HPDE6-E6E7 (cell line): Measurements from ENCODE around the gene CDK4.
"Not testable (repeated sequence)": the region's sequence is repeated elsewhere in the genome, so short reads cannot be mapped to it uniquely, and the experiment has no call there.

Experiments
- DNase-seq: peaks from one replicate; pipeline ENCODE4 v3.0.0; 2011; ENCODE audit warnings: missing footprints; ENCODE audit errors: extremely low spot score

CDK4 gene

DNA sequence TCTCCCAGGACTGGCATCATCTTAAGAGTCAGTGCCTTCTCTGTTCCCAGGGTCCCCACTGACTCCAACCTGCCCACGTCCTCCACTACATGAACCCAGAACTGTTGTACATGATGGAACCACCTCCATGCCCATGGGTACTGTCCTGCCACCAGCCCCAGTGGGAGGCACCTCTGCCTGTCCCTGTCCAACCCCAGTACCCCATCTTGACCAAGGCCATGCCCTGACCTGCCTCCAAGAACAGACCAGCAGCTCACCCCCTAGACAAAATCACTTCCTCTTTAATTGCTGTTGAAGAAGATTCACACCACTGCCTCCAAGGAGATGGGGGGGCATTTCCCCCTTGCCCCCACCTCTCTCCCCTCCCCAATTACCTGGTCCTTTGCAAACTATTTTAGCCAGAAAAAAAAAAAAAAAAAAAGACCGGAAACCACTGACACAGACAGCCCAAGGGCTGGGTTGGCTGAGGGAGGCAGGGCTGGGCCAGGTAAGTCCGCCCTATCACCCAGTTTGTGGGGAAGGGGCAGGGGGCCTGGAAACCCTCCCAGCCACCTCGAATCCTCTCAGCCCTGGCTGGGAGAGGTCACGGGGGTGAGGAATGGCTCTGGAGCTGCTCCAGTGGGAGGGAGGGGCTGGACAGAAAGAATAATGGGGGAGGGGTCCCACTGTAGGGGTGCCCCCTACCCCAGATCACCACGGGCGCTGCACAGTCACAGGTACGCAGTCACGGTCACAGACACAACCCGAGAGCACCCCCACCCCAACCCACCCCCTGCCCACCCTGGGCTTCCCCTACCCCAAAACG lies 27.0 kb downstream of the CDK4 start:
- no peak for DNase-seq

DNA sequence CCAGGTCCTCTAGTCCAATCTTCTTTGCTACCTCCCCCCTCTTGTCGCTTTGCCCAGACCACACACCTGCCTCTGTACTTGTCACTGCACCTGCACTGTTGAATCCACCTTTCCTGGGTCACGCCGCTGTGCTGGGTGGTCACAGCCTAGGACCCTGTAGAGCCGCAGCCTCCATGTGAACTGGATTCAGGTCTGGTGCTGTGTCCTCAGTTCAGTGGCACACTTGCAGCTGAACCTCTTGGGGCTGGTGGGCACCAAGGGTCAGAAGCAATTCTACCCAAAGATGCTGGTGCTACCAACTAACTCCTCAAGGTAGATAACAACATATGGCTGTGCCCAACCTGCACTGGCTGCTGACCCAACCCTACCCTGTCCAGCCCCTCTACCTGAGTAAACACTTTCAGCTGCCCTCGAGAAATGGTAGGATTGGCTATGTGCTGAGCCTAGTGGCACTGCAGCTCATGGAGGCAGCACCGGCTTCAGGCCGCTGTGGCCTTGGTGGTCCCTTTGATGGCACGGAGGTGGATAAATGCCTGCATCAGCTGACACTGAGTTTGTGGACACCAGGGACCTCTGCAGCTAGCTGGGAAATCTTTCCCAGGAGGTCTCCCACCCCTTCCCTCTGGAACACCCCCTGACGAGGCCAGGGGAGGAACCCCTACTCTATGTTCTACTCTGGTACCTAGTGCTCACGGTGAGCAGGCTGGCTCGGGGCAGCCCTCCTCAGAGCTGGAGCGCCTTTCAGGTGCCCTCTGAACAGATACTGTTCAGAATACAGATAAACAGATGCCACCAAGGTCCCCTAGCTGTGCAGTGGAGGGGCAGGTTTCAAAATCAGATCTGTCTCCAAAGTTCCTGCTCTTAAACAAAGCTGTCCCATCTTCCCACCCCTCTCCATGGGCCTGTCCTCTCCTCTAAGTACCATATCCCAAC lies 27.8 kb downstream of the CDK4 start:
- DNase-seq = no peak

DNA sequence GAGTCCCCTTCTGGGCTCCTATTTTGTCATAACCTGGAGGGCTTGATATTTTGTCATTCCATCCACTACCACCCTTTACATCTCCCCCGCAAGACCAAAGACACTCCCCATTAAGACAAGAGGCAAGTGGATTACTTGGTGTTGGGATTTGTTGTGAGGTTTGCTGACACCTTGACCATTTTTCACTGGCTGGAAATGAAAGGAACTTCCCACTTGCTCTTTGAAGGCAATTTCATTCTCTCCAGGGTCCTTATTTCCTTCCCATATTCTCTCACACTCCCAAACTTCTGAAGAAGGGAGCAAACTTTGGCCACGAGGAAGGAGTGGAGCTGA lies 28.5 kb downstream of the CDK4 start:
- DNase-seq = no peak

DNA sequence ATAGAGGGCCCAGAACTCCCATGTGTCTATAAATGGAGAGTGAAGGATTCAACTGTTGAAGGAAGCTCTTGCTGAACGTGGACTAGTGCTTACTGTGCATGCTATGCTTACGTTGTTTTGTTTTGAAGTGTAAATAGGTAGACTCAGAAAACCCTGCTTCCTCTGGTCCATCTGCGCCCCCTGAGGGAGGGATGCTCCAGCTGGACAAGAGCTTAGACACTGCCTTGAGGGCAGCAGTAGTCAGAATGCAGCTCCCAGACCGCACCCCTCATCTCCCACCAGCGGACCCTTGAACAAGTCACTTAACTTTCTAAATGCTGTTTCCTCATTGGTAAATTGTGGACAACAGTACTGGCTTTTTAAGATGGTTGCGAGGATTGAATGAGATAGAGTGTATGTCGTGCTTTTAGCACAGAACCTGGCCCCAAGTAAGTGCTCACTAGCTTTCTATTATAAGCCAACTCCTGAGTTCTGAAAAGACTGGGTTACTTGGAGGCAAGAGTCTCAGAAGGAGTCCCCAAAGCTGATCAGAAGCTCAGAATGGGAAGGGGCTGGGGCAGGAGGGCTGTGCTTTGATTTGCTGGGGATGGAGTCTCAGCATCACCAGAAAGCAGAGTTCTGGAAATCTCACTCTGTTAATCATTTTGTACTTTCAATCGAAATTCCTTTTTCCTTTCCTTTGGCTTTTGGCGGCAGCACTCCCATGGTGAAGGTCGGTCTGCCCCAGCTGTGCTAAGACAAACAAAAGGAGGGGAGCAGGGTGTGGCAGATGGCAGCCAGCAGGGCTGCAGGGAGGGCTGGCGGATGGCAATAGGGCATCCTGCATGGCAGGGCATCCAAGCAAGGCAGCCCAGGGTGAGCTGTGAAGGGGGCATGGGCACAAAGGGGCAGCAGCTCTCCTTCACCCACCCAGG lies 29.1 kb downstream of the CDK4 start:
- DNase-seq = no peak

DNA sequence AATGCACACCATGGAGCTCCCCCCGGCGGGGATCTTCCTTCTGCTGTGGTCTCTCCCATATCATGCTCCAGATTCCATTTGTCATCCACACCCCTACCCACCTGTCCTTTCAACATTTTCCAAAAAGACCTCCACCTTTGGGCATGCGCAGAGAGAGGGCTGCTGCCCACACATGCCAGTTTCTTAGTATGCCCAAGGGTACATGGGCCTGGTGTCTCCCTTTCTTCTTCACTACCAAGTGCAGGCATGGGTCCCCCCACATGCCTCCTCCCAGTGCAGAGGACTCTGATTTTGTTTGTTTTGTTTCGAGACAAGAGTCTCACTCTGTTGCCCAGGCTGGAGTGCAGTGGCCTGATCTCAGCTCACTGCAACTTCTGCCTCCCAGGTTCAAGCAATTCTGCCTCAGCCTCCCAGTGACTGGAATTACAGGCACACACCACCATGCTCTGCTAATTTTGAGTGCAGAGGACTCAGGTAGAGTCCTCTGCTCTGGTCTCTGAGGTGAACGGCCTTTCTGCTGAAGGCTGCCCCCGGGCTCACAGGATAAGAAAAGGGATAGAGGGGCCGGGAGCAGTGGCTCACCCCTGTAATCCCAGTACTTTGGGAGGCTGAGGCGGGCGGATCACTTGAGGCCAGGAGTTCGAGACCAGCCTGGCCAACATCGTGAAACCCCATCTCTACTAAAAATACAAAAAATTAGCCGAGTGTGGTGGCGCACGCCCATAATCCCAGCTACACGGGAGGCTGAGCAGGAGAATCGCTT lies 30.1 kb downstream of the CDK4 start:
- not testable (repeated sequence) for DNase-seq

DNA sequence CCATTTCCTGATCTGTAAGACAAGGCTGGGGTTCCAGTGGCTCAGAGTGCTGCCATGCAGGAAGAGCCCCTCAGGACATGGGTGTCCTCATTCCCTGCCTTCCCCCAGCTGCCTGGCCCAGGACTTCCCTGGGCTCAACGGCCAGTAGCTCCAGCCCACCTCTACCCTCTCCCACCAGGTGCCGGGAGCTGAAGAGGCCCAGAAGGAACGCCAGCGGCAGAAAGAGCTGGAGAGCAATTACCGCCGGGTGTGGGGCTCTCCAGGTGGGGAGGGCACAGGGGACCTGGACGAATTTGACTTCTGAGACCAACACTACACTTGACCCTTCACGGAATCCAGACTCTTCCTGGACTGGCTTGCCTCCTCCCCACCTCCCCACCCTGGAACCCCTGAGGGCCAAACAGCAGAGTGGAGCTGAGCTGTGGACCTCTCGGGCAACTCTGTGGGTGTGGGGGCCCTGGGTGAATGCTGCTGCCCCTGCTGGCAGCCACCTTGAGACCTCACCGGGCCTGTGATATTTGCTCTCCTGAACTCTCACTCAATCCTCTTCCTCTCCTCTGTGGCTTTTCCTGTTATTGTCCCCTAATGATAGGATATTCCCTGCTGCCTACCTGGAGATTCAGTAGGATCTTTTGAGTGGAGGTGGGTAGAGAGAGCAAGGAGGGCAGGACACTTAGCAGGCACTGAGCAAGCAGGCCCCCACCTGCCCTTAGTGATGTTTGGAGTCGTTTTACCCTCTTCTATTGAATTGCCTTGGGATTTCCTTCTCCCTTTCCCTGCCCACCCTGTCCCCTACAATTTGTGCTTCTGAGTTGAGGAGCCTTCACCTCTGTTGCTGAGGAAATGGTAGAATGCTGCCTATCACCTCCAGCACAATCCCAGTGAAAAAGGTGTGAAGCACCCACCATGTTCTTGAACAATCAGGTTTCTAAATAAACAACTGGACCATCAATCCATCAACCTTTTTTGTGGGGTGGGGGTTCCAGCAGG lies 31.2 kb downstream of the CDK4 start:
- DNase-seq = no peak

DNA sequence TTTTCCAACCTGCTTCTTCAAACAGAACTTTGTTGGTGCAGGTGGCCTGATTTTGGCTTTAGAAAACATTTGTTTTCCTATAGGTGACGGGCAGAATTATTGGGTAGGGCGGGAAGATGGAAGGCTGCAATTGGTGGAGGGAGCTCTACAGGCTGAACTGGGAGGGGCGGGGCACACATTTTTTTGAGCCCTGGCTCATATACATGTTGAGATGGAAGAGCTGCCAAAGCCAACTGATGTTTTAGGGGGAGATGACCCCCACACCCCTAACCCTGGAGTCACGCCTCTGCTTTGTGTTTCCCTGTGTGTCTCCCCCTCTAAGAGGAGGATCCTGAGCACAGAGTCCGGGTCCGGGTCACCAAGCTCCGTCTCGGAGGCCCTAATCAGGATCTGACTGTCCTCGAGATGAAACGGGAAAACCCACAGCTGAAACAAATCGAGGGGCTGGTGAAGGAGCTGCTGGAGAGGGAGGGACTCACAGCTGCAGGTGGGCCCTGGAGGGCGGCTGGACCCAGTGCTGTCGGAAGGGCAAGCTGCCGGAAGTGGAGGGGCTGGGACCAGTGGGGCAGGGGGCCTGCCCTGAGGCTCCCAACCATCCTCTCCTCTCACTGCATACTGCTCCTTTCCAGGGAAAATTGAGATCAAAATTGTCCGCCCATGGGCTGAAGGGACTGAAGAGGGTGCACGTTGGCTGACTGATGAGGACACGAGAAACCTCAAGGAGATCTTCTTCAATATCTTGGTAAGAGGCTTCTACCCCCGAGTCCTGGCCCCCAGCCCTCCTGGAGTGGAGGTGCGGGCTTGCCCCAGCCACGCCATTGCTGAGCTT lies 32.1 kb downstream of the CDK4 start:
- no peak for DNase-seq

DNA sequence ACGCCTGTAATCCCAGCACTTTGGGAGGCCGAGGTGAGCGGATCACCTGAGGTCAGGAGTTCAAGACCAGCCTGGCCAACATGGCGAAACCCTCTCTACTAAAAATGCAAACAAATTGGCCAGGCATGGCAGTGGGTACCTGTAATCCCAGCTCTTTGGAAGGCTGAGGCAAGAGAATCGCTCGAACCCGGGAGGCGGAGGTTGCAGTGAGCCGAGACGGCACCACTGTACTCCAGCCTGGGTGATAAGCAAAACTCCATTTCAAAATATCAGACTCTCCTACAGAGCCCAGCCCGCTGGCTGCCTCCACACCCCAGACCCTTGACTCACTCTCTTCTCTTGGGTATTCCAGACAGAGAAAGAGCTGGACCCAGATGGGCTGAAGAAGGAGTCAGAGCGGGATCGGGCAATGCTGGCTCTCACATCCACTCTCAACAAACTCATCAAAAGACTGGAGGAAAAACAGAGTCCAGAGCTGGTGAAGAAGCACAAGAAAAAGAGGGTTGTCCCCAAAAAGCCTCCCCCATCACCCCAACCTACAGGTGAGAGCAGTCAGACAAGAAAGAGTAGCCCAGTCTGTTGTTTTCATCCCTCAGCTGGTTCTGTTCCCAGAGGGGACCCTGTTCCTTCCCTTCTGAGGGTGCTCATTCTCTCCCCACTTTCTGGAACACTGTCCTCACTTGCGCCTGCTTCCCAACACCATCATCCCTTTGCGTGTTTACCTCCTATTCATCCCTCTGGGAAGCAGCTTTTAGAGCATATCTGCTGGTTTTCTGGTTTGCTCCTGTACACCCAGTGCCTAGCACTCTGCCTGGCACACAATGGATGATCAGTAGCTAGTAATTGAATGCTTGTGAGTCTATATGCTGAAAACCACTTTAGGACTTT lies 33.2 kb downstream of the CDK4 start:
- DNase-seq = no peak

DNA sequence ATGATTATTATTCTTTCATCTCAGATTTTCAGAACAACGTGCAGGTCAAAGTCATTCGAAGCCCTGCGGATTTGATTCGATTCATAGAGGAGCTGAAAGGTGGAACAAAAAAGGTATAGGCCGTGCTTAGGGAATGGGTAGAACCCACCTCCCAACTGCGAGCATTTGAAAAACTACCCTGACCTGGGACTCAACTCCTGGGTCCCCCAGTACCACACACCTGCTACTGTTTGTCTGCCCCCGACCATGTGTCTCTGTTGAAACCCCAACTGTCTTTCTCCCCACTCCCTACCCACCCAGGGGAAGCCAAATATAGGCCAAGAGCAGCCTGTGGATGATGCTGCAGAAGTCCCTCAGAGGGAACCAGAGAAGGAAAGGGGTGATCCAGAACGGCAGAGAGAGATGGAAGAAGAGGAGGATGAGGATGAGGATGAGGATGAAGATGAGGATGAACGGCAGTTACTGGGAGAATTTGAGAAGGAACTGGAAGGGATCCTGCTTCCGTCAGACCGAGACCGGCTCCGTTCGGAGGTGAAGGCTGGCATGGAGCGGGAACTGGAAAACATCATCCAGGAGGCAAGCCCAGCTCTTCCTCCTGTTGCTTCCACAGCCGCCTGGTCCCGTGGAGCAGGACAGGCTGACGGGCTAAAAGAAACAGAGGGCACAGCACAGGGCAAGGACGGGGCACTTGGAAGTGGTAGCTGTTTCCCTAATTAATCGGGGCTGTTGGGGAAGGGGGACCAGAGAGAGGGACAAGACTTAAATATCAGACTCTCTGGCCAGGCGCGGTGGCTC lies 34.1 kb downstream of the CDK4 start:
- no peak for DNase-seq

DNA sequence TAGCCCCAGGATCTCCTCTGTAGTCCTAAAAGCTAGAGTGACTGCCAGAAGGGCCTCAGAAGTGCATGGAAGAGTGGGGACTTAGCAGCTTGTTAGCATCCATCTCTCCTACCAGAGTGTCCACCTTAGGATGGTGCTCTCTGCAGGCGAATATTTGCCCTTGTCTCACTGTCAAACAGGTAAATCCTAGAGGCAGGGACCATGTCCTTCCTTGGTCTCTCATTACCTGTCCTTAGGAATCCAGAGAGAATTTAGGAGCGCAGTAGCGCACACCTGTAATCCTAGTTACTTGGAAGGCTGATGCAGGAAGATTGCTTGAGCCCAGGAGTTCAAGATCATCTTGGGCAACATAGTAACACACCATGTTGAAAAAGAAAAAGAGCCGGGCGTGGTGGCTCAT lies 35.0 kb downstream of the CDK4 start:
- DNase-seq = no peak

DNA sequence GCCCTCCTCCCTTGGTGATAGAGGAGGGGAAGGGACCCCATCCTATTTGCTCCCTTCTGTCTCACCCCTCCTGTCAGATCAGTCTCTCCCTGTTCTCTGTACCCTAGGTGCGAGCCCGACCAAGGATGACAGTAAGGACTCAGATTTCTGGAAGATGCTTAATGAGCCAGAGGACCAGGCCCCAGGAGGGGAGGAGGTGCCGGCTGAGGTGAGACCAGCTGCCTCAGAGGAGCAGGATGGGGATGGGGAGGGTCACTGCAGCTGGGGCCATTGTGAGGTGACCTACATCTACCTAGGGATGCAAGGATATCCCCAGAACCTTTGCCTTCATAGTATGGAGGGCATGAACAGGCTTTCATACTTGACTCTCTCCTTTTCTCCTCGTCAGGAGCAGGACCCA lies 35.8 kb downstream of the CDK4 start:
- no peak for DNase-seq

DNA sequence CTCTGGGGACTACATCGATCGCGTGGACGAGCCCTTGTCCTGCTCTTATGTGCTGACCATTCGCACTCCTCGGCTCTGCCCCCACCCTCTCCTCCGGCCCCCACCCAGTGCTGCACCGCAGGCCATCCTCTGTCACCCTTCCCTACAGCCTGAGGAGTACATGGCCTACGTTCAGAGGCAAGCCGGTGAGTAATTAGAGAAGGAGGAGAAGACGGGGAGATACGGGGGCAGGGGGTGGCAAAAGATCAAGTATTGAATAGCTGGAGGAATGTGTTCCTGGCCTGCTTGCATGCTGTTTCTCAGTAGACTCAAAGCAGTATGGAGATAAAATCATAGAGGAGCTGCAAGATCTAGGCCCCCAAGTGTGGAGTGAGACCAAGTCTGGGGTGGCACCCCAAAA lies 36.3 kb downstream of the CDK4 start:
- DNase-seq = no peak

DNA sequence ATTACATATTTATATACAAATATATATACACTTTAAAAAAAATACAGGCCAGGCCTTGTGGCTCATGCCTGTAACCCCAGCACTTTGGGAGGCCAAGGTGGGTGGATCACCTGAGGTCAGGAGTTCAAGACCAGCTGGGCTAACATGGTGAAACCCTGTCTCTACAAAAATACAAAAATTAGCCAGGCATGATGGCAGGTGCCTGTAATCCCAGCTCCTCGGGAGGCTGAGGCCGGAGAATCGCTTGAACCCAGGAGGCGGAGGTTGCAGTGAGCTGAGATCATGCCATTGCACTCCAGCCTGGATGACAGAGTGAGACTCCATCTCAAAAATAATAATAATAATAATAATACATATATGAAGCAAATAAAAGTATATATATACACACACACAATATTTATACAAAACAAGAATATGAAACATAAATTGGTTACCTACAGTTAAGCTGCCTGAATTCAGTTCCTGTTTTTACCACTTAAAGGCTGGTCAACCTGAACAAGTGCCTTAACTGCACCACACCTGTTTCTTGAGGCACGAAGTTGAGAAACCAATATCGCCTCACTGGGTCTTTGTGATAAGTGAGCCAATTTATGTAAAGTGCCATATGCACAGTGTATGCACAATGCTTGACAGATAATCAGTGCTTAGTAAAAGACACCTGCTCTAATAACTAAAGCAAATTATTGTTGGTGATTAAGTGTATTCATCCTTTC lies 36.9 kb downstream of the CDK4 start:
- DNase-seq = not testable (repeated sequence)

DNA sequence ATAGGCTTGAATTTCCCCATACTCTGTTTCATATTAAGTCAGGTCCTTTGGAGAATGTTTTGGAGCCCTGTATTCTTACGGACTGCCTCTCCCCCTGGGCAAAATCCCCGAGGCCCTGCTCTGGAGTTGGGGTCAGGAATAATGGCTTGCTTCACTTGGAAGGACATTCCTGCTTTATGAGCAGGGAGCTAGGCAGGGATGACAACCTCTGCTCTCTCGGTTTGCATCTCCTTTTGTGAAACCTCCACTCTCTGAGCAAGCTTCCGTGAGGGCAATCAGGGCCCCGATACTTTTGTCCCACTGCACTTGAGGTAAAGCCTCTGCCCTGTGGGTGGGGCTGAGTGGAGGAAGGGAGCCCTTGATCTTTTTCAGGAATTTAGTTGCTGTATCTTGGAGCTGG lies 38.9 kb downstream of the CDK4 start:
- DNase-seq = no peak

DNA sequence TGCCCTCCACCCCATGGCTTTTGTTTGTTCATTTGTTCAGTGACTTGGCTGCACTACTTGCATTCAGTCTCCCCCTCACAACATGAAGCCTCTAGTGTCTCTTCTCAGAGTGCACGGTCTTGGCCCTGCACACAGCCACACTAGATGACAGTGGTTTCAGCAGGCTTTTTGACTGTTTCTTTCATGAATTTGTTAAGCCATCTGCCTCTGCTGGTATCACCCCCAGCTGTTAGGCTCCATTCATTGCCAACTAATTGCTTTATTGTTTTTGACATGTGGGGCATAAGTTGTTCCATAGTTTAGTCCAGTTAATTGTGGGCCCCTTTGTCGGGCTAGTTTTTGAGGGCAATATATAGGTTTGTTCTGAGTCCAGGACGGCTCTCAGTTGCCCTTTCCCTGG lies 39.4 kb downstream of the CDK4 start:
- no peak for DNase-seq

DNA sequence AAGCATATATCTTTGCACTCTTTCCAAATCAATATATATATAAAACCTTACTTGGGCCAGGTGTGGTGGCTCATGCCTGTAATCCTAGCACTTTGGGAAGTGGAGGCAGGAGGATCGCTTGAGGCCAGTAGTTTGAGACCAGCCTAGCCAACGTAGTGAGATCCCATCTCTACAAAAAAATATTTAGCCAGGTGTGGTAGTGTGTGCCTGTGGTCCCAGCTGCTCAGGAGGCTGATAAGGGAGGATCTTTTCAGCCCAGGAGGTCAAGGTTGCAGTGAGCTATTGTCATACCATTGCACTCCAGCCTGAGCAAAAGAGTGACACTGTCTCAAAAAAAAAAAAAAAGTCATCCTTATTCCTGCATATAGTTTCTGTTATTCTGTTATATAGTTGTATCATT lies 43.8 kb downstream of the CDK4 start:
- no peak for DNase-seq

DNA sequence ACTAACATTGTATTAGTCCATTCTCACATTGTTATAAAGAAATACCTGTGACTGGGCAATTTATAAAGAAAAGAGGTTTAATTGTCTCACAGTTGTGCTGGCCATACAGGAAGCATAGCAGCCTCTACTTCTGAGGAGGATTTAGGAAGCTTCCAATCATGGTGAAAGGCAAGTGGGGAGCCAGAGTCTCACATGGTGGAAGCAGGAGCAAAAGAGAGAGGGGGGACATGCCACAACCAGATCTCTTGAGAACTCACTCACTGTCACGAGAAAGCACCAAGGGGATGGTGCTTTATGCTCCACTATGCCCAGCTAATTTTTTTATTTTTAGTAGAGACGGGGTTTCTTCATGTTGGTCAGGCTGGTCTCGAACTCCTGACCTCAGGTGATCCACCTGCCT lies 44.9 kb downstream of the CDK4 start:
- DNase-seq = no peak
